Activated naive CD8-positive, alpha-beta T cell treated with anti-CD3 and anti-CD28 coated beads, Interleukin-2, amount 50 U/mL, for 24 hours (primary cell): ENCODE results near the gene GALNT7.
A peak's percentile ranks its signal among the peaks of the same experiment; 100 is the strongest.
"Not testable (repeated sequence)": the region's sequence is repeated elsewhere in the genome, so short reads cannot be mapped to it uniquely, and the experiment has no call there.

Experiments used
- ATAC-seq: fragments of 150-1000 bp; cut with Tn5 transposase; one replicate; pipeline ENCODE4 v1.10.0; 2021
- DNase-seq: peaks from one replicate; pipeline ENCODE4 v3.0.0; 2021
- H3K27ac Mint-ChIP-seq: one replicate; pipeline ENCODE4 v1.8.0; 2021; ENCODE audit warnings: mild to moderate bottlenecking, mixed read lengths
- H3K27me3 Mint-ChIP-seq: one replicate; pipeline ENCODE4 v1.8.0; 2021; ENCODE audit warnings: mixed read lengths
- H3K36me3 Mint-ChIP-seq: one replicate; pipeline ENCODE4 v1.8.0; 2021; ENCODE audit warnings: low read depth, mixed read lengths
- H3K4me1 Mint-ChIP-seq: one replicate; pipeline ENCODE4 v1.8.0; 2021; ENCODE audit warnings: mixed read lengths
- H3K4me3 Mint-ChIP-seq: one replicate; pipeline ENCODE4 v1.8.0; 2021; ENCODE audit warnings: mild to moderate bottlenecking, moderate library complexity, mixed read lengths
- H3K9me3 Mint-ChIP-seq: one replicate; pipeline ENCODE4 v1.8.0; 2021; ENCODE audit warnings: mixed read lengths

GALNT7 gene

DNA sequence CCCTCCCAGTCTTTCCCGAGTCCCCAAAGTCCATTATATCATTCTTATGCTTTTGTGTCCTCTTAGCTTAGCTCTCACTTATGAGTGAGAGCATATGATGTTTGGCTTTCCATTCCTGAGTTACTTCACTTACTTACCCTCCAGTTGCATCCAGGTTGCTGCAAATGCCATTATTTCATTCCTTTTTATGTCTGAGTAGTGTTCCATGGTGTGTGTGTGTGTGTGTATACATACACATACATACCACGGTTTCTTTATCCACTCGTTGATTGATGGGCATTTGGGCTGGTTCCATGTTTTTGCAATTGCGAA is 50.5 kb downstream of the GALNT7 start:
- peak overlapping the region; percentile 18 for H3K27ac Mint-ChIP-seq
- H3K27me3 Mint-ChIP-seq, H3K4me3 Mint-ChIP-seq, H3K9me3 Mint-ChIP-seq, ATAC-seq, H3K36me3 Mint-ChIP-seq, DNase-seq: not testable (repeated sequence)
- peaks cover 29% of the 10 kb centered on the region for H3K4me1 Mint-ChIP-seq

DNA sequence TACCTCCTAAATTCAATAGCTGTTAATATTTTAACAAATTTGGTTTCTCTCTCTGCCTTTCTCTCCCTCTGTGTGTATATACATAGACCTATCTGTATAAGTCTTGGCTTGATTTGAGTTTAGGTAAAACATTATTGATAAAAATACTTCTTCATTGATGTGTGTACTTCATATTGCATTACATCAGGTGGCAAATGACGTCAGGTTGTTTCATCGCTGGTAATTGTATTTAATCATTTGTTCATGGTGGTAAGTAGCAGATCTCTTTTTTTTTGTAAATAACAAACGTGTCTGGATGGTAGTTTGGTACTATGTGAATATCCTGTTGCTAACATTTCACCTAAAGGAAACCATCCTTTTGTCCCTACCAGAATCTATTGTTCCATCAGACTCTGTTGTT is 55.1 kb downstream of the GALNT7 start:
- Mint-ChIP-seq H3K36me3 (no peaks in the 10 kb centered on the region), H3K27me3 (no peaks in the 10 kb centered on the region), H3K9me3 (peaks cover 8% of the 10 kb centered on the region), H3K4me1 (peaks cover 18% of the 10 kb centered on the region), H3K27ac (no peak overlapping the region), H3K4me3 (no peak overlapping the region)
- no peak for DNase-seq
- no peak for ATAC-seq

DNA sequence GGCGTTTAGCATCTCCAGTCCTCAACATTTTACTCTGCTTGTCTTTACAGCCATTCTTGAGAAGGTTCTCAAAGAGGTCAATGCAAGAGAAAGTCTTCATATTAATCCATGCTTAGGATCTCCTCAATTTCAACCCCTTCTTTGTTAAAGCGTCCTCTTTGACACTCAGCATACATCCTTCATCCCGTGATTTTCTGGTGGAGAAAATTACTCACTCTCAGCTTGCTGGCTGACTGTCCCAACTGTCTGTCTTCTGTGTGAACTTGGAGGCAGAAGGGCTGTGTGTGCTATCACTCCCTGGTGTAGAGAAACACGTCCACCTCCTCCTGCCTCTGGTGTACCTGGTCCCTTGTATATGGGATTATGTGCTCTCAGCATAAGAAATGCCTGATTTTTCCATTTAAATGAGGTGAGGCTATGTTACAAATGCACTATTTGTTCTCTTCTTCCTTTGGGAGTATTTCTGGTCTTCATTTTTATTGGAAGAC is 57.8 kb downstream of the GALNT7 start:
- Mint-ChIP-seq H3K9me3 (no peaks in the 10 kb centered on the region), H3K36me3 (no peaks in the 10 kb centered on the region), H3K4me1 (peaks cover 7% of the 10 kb centered on the region), H3K4me3 (no peak overlapping the region), H3K27ac (no peak overlapping the region), H3K27me3 (no peaks in the 10 kb centered on the region)
- no peak for ATAC-seq
- DNase-seq: no peak

DNA sequence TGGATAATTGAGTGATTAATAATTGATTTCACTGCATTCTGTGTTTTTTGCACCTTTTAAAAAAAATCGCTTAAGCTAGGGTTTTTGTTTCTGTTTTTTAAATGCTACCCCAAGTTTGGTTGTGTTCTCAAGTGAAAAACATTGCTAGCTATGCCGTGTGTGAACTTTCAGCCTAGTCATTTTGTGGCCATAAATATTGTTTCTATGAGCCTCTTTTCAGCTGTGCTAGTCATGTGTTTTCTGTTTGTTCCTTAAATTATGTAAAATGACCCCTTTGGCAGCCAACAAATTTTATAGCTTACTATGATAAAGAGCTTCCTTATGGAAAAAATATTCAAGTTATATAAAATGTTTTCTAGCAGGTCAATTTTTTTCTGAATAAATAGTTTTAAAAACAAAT is 59.1 kb downstream of the GALNT7 start:
- DNase-seq (no peak), ATAC-seq (no peak)
- no peak overlapping the region for H3K27ac Mint-ChIP-seq
- no peak overlapping the region for H3K4me3 Mint-ChIP-seq
- H3K9me3 Mint-ChIP-seq: no peaks in the 10 kb centered on the region
- H3K4me1 Mint-ChIP-seq: peaks cover 7% of the 10 kb centered on the region
- H3K36me3 Mint-ChIP-seq: no peaks in the 10 kb centered on the region
- H3K27me3 Mint-ChIP-seq: no peaks in the 10 kb centered on the region

DNA sequence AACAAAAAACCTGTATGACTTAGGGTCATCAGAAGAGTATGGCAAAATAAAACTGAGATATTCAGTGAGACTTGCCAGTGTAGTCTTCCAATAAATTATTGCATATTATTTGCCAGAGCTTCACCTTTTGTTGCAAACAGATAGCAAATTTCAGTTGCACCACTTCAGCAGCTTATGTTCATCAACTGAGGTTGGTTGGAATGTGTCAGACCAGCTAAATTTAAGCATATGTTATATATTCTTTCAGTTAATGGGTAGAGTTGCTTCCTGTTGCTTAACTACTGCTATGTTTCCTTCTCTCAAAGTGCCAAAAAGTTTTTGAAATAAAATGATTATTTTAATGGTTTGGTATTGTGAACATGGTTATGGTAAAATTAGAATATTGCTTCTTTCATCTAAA is 61.5 kb downstream of the GALNT7 start:
- no peaks in the 10 kb centered on the region for H3K27me3 Mint-ChIP-seq
- no peaks in the 10 kb centered on the region for H3K36me3 Mint-ChIP-seq
- ATAC-seq: no peak
- no peaks in the 10 kb centered on the region for H3K9me3 Mint-ChIP-seq
- DNase-seq: no peak
- no peak overlapping the region for H3K27ac Mint-ChIP-seq
- H3K4me3 Mint-ChIP-seq: no peak overlapping the region
- peaks cover 7% of the 10 kb centered on the region for H3K4me1 Mint-ChIP-seq

DNA sequence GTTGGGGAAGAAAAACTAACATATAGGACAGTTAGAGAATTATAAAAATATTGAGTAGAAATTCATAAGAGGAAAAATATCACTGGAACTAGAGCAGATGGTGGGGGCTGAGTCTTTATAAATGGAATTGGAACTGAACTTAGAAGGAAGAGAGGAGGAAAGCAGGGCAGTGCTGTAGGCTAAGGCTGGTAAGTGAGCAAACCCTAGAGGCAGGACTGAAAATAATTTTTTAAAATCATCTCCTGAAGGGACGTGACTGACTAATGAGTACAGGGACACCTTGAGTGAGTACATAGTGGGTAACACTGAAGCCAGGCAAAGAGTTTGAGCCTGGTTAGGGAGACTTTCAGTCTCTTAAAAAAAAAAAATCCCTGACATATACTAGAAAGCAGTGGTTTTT is 63.3 kb downstream of the GALNT7 start:
- no peak overlapping the region for H3K27ac Mint-ChIP-seq
- H3K36me3 Mint-ChIP-seq: no peaks in the 10 kb centered on the region
- no peaks in the 10 kb centered on the region for H3K27me3 Mint-ChIP-seq
- DNase-seq (no peak), ATAC-seq (no peak)
- H3K4me3 Mint-ChIP-seq: no peak overlapping the region
- peaks cover 4% of the 10 kb centered on the region for H3K4me1 Mint-ChIP-seq
- H3K9me3 Mint-ChIP-seq: no peaks in the 10 kb centered on the region

DNA sequence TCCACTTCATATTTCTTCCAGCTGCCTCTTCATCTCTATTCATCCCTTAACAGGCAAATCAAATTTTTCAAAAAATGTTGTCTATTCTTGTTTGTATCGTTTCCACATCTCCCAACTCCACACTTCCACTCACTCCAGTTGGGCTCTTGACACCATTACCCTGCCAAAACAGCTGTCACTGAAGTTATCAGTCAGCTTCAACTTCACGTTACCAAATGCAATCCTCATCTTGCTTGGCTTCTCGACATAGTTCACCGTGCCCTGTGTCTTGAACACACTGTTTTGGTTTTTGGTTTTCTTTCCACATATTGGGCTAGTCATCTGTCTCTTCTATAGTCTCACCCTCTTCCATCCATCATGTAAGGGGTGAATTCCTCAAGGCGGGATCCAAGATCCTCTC is 65.2 kb downstream of the GALNT7 start:
- Mint-ChIP-seq H3K27me3 (no peaks in the 10 kb centered on the region), H3K4me3 (no peak overlapping the region), H3K36me3 (no peaks in the 10 kb centered on the region), H3K27ac (no peak overlapping the region), H3K4me1 (peaks cover 11% of the 10 kb centered on the region), H3K9me3 (no peaks in the 10 kb centered on the region)
- DNase-seq (no peak), ATAC-seq (no peak)

DNA sequence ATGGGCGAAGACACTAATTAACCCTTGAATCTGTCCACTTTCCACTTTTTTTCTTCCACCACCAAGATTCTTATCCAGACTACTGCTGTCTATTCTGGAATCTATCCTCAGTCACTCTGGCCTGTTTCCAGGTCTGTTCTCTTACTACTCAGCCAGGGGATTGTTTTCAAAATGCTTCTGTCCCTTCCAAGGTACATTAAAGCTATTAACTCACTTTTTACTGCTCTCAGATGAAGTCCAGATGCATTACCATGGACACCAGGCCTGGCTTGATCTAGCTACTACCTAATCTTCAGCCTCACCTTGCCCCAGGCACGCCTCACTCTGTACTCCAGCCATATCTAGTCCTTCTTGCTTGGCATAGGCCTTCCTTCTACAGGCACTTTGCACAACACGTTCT is 66.4 kb downstream of the GALNT7 start:
- H3K4me1 Mint-ChIP-seq: peaks cover 7% of the 10 kb centered on the region
- no peaks in the 10 kb centered on the region for H3K9me3 Mint-ChIP-seq
- H3K4me3 Mint-ChIP-seq: no peak overlapping the region
- no peaks in the 10 kb centered on the region for H3K27me3 Mint-ChIP-seq
- H3K36me3 Mint-ChIP-seq: no peaks in the 10 kb centered on the region
- DNase-seq: no peak
- ATAC-seq: no peak
- no peak overlapping the region for H3K27ac Mint-ChIP-seq

DNA sequence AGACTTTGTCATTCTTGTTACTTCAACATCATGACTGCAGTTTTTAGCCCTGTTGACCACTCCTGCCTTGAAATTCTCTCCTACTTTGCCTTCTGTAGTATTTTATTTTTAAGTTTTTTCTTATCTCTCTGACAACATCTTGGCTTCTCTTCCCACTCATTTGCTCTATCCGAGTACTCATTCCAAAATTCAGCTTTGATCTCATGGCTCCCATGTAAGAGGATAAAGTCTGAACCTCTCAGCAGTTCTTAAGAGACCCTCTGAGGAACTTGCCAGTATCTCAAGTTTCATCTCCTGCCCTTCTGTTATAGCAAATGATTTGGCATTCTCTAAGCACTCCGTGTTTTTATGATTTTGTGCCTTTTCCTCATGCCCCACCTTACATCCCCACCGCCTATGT is 67.7 kb downstream of the GALNT7 start:
- Mint-ChIP-seq H3K9me3 (no peaks in the 10 kb centered on the region), H3K27me3 (no peaks in the 10 kb centered on the region), H3K36me3 (no peaks in the 10 kb centered on the region), H3K27ac (no peak overlapping the region), H3K4me1 (peaks cover 7% of the 10 kb centered on the region), H3K4me3 (no peak overlapping the region)
- DNase-seq: no peak
- ATAC-seq: no peak

DNA sequence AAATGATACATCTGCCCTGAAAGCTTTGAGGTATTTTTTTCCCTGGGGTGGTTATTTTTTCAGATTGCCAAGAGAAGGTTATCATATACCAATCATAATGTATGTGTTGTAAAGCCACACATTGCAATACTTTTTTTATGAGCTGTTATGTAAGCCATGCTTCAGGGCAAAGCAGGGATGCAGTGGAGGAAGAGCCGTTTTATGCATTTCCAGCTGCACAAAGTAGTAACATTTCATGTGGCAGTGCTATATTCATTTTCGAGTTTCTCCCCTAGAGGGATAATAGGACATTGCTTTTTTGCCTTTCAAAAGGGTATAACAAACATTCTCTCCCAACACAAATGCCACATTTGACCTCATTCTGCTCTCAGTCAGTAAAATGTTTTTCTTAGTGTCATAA is 68.5 kb downstream of the GALNT7 start:
- ATAC-seq: no peak
- no peak for DNase-seq
- no peaks in the 10 kb centered on the region for H3K27me3 Mint-ChIP-seq
- no peaks in the 10 kb centered on the region for H3K36me3 Mint-ChIP-seq
- H3K9me3 Mint-ChIP-seq: no peaks in the 10 kb centered on the region
- no peak overlapping the region for H3K27ac Mint-ChIP-seq
- H3K4me3 Mint-ChIP-seq: no peak overlapping the region
- peaks cover 9% of the 10 kb centered on the region for H3K4me1 Mint-ChIP-seq

DNA sequence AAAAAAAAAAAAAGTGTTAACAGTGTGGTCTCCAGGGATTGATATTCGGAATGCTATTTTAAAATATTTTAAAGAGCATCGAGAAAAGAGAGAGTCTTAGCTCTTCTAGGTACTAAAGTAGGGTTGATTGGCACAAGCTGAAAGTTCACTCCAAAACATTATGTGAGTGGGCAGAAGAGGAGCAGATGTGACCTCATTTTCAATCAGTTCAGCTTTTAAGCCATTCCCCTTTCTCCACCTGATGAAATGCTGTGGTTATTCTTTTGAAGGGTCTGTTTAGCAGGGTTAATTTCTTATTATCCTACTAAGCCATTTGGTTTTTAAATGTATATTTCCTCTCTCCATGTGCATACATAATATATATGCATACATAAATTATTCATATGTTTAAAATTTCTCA is 69.2 kb downstream of the GALNT7 start:
- H3K4me1 Mint-ChIP-seq: peaks cover 14% of the 10 kb centered on the region

DNA sequence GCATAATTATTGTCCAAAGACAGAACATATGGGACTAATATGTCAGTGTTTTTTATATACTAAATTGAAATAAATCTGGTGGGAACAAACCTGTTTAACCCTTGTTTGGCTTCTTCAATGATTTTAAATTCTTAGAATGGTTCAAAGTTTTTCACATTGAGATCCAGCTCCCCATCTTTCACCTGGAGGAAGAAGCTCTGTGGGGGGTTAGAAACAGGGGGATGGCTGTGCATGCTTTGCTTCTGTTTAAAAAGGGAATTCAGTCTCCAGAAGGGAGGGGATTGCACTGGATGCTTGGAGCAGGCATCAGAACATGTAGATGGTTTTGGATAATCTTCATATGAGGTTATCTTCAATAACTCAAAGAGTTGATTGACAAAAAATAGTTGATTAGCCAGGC is 72.1 kb downstream of the GALNT7 start:
- Mint-ChIP-seq H3K27ac (no peak overlapping the region), H3K36me3 (no peaks in the 10 kb centered on the region), H3K4me3 (no peak overlapping the region), H3K9me3 (no peaks in the 10 kb centered on the region), H3K27me3 (no peaks in the 10 kb centered on the region), H3K4me1 (peaks cover 34% of the 10 kb centered on the region)
- no peak for ATAC-seq
- no peak for DNase-seq

More for the DNA sequence above, 69.2 kb downstream of the GALNT7 start:
- Mint-ChIP-seq H3K36me3 (no peaks in the 10 kb centered on the region), H3K27ac (no peak overlapping the region), H3K9me3 (no peaks in the 10 kb centered on the region), H3K27me3 (no peaks in the 10 kb centered on the region), H3K4me3 (no peak overlapping the region)
- DNase-seq: no peak
- no peak for ATAC-seq

DNA sequence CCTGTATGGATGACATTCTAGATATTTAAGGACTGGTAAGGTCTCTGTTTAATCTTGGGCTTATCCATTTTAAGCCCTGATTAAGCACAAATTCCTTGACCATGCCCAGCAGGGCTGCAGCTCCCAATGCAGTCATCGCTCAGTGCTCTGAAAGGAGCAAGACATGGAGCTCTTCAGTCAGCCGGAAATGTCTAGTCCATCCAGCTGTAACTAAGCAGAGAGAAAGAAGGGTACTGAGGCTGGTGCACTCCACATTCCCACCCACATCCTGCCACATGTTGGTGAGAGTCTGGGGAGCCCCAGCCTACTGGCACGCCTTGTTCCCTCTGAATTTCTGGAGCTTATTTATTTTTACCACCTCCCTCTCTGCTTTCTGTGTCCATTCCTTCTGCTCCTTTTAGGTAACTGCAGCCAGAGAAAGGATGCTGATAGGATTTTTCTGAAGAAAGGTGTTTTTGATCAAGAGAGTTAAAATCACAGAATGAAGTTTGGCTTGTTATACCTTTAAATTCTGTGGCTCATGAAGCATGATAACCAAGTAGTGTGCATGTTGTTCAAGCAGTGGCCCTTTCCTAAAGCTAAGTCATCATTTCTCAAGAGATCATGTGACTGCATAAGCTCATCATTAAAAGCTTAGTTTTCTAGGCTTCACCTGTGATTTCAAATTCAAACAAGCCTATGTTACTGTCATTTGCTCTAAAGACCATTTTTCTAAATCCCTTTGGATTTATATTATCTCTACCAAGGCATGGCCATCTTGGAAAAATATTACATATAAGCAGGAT is 74.0 kb downstream of the GALNT7 start:
- no peaks in the 10 kb centered on the region for H3K36me3 Mint-ChIP-seq
- H3K4me3 Mint-ChIP-seq: no peak overlapping the region
- no peak for DNase-seq
- H3K4me1 Mint-ChIP-seq: peaks cover 28% of the 10 kb centered on the region
- peak; percentile 46 for ATAC-seq
- H3K27me3 Mint-ChIP-seq: no peaks in the 10 kb centered on the region
- no peak overlapping the region for H3K27ac Mint-ChIP-seq
- H3K9me3 Mint-ChIP-seq: no peaks in the 10 kb centered on the region

DNA sequence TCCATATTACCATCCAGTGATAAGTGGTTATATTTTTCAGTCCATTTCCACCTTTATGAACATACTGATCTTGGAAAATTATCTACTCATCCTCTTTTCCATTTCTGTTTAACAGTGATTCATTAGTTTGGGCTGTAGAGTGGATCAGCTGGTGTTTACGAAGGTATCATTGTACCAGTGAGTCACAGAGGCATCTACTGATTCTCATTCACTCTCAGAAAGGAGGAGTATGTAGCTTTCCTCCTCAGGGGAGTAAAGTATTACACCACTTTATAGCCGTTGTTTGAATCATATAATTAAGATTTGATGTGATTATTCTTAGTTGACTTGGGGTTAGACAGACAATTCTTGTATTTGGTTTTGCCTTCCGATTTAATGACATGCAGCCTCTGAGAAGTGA is 74.7 kb downstream of the GALNT7 start:
- peaks cover 28% of the 10 kb centered on the region for H3K4me1 Mint-ChIP-seq
- no peak for ATAC-seq
- no peak for DNase-seq
- H3K9me3 Mint-ChIP-seq: no peaks in the 10 kb centered on the region
- H3K27me3 Mint-ChIP-seq: no peaks in the 10 kb centered on the region
- no peaks in the 10 kb centered on the region for H3K36me3 Mint-ChIP-seq
- H3K27ac Mint-ChIP-seq: no peak overlapping the region
- no peak overlapping the region for H3K4me3 Mint-ChIP-seq

DNA sequence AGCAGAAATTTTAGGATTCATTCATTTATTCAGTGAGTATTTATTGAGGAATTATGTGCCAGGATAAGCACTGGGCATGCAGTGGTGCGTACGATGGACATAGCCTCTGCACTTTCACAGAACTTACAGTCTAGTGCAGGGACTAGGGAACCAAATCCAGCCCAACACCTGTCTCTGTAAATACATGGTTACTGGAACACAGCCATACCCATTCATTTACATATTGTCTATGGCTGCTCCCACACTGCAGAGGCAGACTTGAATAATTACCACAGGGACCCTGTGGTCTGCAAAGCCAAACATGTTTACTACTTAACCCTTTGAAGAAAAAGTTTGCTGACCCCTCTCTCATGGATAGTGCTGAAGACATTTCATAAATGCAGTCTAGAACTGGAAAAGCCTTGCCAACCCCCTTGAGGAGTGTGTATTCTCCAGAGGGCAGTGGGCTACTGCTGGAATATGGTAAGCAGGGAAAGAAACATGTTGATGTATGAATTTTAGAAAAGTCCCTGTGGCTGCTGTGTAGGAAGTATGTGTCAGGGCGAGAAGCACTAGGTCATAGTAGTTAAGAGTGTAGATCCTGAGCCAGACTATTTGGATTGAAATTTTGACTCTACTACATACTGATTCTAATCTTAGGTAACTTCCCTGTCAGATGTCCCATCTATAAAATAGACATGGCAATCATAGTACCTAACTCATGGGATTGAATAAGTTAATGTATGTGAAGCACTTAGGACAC is 75.5 kb downstream of the GALNT7 start:
- Mint-ChIP-seq H3K9me3 (no peaks in the 10 kb centered on the region), H3K27ac (no peak overlapping the region), H3K4me3 (no peak overlapping the region), H3K27me3 (no peaks in the 10 kb centered on the region), H3K36me3 (no peaks in the 10 kb centered on the region), H3K4me1 (peaks cover 28% of the 10 kb centered on the region)
- peak; percentile 33 for ATAC-seq
- no peak for DNase-seq
